GM15510 (cell line): ENCODE data around the gene PRKAR1B.

Source experiments
- POLR2A ChIP-seq: IDR thresholded peaks from 3 replicates; pipeline ENCODE4 v1.6.1; 2011; ENCODE audit warnings: borderline replicate concordance; ENCODE audit not compliant: insufficient read length; ENCODE audit errors: extremely low read depth

Gene PRKAR1B

DNA sequence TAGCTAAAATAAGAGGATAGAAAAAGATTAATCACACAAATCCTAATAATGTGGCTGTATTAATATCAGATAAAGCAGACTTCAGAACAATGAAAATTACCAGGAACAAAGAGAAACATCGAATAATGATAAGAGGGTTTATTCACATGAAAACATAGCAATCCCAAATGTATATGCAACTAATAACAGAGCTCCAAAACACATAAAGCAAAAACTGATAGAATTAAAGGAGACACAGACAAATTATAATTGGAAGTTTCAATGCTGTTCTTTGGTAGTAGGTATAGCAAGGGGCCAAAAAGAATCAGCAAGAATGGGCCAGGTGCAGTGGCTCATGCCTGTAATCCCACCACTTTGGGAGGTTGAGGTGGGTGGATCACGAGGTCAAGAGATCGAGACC is 24.0 kb downstream of the PRKAR1B start:
- no peak for TF ChIP-seq POLR2A

- TF ChIP-seq POLR2A, result no peak
Measured at GRCh38 chr7:701086-701671, 25.9 kb downstream of the PRKAR1B start.

- no peak for TF ChIP-seq POLR2A
Measured at GRCh38 chr7:699476-700170, 27.5 kb downstream of the PRKAR1B start.

DNA sequence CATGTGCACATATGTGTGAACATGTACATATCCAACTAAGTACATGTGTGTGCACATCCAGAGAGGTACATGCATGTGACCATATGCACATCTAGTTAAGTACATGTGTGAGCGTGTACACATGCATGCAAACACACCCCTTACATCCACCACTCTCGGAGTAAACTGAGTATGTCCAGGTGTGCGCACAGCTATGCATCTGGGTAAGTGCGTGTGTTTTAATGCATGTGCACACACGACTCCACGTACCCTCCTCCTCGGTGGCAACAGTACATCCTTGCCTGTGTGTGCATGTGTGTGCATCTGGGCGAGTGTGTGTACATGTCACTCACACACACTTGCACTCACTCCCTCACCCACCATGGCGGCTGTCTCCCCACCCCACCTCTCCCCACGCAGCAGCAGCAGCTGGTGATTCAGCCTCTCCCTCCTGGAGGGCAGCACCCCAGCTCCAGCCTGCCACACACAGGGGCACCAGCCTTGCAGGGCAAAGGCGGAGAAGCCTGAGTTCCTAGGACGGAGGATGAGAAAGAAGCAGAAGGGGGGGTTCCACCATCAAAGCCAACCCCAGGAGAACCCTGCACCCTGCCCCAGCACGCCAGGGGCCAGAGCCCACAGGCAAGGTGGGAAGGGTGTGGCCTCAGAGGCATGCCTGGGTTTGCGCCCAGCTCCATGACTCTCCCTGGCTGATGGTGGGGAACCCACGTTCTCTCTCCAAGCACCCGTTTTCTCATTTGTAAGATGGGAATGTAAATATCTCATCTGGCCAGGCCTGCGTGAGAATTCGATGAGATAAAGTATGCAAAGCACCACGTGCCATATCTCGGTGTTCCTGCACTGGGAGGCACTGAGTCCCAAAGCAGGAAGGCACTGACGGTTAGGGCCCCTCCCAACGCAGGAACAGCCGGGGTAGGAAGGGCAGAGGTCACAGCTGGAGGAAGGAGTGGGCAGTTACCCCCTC is 28.3 kb downstream of the PRKAR1B start:
- no peak for TF ChIP-seq POLR2A

- TF ChIP-seq POLR2A, result no peak
Measured at GRCh38 chr7:696812-697551, 30.1 kb downstream of the PRKAR1B start.

GRCh38 chr7:696426-696811 is 30.7 kb downstream of the PRKAR1B start:
- no peak for TF ChIP-seq POLR2A

DNA sequence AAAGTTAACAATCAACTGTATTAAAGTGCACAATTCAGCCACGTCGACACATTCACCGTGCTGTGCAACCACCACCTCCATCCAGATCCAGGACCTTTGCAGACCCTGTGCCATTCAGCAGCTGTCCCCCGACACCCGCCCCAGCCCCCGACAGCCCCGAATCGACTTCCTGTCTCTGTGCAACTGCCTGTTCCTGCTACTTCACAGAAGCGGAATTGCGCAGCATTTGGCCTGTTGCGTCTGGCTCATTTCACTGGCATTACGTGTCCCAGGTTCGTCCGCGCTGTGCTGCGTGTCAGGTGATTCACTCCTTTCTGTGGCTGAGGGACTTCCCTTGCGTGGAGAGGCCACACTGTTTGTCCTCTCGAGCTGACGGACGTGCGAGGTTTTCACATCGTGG is 33.8 kb downstream of the PRKAR1B start:
- no peak for TF ChIP-seq POLR2A

GRCh38 chr7:691361-692045 is 35.6 kb downstream of the PRKAR1B start:
- TF ChIP-seq POLR2A, result no peak

DNA sequence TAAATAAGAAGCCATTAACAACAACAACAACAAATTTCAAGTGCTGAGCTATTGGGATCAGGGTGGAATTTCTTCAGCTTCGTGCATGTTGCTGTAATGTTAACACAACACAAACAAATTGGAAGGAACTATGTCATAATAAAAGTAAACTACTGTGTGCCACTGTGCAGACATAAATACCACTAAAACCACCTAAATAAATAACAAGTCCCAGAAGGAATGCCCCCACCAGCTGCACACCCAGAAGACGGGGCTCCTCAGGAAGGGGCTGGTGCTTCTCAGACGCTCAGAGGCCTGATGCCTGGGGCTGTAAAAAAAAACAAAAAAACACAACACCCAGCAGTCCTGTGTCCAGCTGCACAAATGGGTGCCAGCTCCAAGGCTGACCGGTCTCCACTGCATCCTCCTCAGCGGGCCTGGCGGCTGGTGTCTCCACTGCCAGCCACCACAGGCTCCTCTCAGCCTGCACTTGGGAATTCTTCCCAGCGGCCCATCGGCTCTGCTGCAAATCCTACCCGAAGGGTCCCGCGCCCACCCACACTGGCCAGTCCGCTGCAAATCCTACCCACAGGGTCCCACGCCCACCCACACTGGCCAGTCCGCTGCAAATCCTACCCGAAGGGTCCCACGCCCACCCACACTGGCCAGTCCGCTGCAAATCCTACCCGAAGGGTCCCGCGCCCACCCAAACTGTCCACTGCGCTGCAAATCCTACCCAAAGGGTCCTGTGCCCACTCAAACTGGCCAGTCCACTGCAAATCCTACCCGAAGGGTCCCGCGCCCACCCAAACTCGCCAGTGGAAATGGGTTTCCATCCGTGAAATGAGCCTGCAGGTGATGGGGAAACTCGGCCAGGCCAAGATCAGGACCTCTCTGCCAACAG is 36.4 kb downstream of the PRKAR1B start:
- no peak for TF ChIP-seq POLR2A

GRCh38 chr7:685540-685939 is 41.5 kb downstream of the PRKAR1B start:
- no peak for TF ChIP-seq POLR2A

DNA sequence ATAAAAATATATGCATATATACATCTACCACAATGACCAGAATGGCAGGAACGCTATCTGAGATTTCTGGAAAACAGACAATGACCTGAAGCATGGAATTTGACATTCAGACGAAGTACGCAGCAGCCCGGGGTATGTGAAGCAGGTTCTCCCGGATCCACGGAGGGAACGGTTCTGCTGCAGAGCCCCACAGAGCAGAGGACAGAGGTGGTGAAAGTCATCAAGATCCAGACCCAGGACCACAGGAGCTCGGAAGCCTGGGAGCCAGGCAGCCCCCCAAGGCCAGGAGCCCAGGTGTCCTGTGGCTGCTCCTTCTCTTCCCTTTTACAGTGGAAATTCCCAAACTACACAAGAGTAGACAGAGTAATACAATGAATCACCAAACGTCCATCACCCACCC is 42.7 kb downstream of the PRKAR1B start:
- TF ChIP-seq POLR2A, result no peak

DNA sequence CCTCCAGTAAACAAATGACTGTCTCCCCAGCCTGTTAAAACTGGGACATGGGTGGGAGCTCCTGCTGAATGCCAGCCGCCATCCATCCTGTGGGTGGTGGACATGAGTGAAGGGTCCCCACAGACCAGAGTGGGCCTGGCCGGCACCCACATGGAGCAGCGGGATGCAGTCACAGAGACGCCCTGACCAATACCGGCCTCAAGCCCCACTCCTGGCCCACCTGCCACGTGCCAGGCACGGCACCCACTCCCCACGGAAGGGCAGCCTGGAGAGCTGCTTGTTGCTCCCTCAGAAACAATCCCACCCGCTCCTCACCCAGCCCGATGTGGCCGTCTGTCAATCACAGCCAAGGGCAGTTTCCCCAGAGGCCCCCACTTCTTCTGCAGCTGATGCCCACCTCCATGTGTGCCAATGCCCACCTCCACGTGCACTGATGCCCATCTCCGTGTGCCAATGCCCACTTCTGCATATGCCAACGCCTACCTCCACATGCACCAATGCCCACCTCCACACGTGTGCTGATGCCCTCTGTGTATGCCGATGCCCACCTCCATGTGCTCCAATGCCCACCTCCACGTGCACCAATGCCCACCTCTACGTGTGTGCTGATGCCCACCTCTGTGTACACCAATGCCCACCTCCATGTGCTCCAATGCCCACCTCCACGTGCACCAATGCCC is 43.4 kb downstream of the PRKAR1B start:
- no peak for TF ChIP-seq POLR2A

- no peak for TF ChIP-seq POLR2A
Measured at GRCh38 chr7:682810-683209, 44.3 kb downstream of the PRKAR1B start.
